Transverse colon (tissue), 4 donors: ENCODE data around the gene NOTCH1. TPM values are rescaled to one million over a fixed set of nuclear protein-coding genes. Genes with fewer than 3 reads are reported as not detected.

Experiments
- DNase-seq: peaks from one replicate; pipeline ENCODE4 v3.0.0-alpha.2; 2019
- H3K27ac ChIP-seq, 4 donors: fragments of 200-600 bp; sonication (generic); 2 replicates each; pipeline ENCODE4 v1.5.1; 2016 to 2018; ENCODE audit warnings: inconsistent platforms in 4 of 4
- H3K27me3 ChIP-seq: fragments of 200-600 bp; sonication (generic); 2 replicates; pipeline ENCODE4 v1.5.1; 2017; ENCODE audit warnings: inconsistent platforms
- H3K36me3 ChIP-seq, 4 donors: fragments of 200-600 bp; sonication (generic); 2 replicates each; pipeline ENCODE4 v1.5.1; 2017 to 2019; ENCODE audit warnings: inconsistent platforms in 4 of 4
- H3K4me1 ChIP-seq, 4 donors: fragments of 200-600 bp; sonication (generic); 2 replicates each; pipeline ENCODE4 v1.5.1; 2017 to 2020; ENCODE audit warnings: inconsistent platforms in 4 of 4
- H3K4me3 ChIP-seq, 4 donors: fragments of 200-600 bp; sonication (generic); 1 replicate in 1 of 4; 2 replicates in 3 of 4; pipeline versions ENCODE4 v1.5.1 to v1.6.1; 2017 to 2019; ENCODE audit warnings: inconsistent platforms in 4 of 4
- H3K9me3 ChIP-seq, 2 donors: fragments of 200-600 bp; sonication (generic); 2 replicates each; pipeline ENCODE4 v1.5.1; 2017 to 2019; ENCODE audit warnings: inconsistent platforms in 2 of 2
- EP300 ChIP-seq: sonication (generic); formaldehyde crosslinking; IDR thresholded peaks from one replicate; pipeline ENCODE4 v1.6.1; 2017; ENCODE audit warnings: antibody characterized with exemption, low read depth
- POLR2A ChIP-seq: fragments of 450-650 bp; IDR thresholded peaks from one replicate; pipeline ENCODE4 v1.6.1; 2016; ENCODE audit warnings: antibody characterized with exemption, mild to moderate bottlenecking, moderate library complexity
- POLR2AphosphoS5 ChIP-seq, 3 donors: sonication (generic); formaldehyde crosslinking; IDR thresholded peaks; one replicate each; pipeline ENCODE4 v1.6.1; 2016; ENCODE audit warnings: antibody characterized with exemption in 3 of 3
- WGBS, 2 donors: methylation state at CpG; one replicate each; pipeline ENCODE4 v1.1.5; 2018; ENCODE audit warnings: low coverage in 1 of 2; 5-methylcytosine and 5-hydroxymethylcytosine counted together
- in situ Hi-C, 4 donors: fragments of 200-750 bp; cut with MboI; loops; one replicate each; pipeline versions ENCODE4 v1.15.0 to v1.15.1; 2017; ENCODE audit warnings: low sequenced_read_pairs in 3 of 4, low pct_ligation_motif_present in 1 of 4, low pct_unique_long_range_greater_than_20kb in 1 of 4
- intact Hi-C: fragments of 100-400 bp; cut with DNase I; formaldehyde crosslinking; loops from one replicate; pipeline ENCODE4 v1.15.1; 2023; ENCODE audit warnings: low total_unique reads
- total RNA-seq, 4 donors: library from RNA; depleted of rRNA; stranded (reverse); fragments of >200 nt; gene quantifications; one replicate each; pipeline ENCODE4 v1.1.0, GENCODE V29; 2016
- TF ChIP-seq, protein P1 (sequence below), 5 experiments: fragments of 200-600 bp in 3 of 5; fragments of 450-650 bp in 2 of 5; sonication (generic) in 3 of 5; IDR thresholded peaks; 1 replicate in 2 of 5; 2 replicates in 3 of 5; pipeline ENCODE4 v1.5.1; 2016 to 2017; ENCODE audit warnings: antibody characterized with exemption in 5 of 5, inconsistent platforms in 3 of 5, mild to moderate bottlenecking in 2 of 5, moderate library complexity in 1 of 5

NOTCH1 gene
- total RNA-seq, 4 donors from 2014 or later: 48.2 to 154 (median 98.2) TPM

DNA sequence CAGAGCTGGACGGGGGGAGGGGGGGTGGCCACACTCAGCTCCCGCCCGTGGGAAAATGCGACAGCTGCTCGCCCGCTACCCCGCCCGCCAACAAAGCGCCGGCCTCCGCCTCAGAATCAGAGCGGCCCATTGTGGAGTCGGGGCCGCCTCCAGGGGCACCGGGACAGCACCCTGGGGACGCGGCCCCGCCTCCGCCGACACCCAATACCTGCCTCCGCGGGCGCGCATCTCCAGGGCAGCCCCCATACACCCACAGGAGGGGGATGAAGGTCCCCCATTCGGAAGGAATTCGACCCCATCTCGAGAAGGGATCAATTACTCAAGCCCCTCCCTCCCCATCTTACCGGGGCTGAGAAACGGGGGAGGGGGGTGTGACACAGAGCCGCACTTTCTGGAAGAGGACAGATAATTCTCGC, 1.3 kb downstream of the NOTCH1 start:
- Histone ChIP-seq H3K27me3 (no peaks in the 10 kb centered on the region), H3K9me3 (no peaks in the 10 kb centered on the region), H3K4me1 (peaks cover 59 to 76% (median 66%) of the 10 kb centered on the region in 4 donors), H3K36me3 (no peaks in the 10 kb centered on the region), H3K27ac (peak overlapping the region; percentile 93 to 99 (median 98)), H3K4me3 (peak overlapping the region; percentile 88 to 97 (median 90))
- in situ Hi-C loops (no loop called here), intact Hi-C loops (no loop called here)
- TF ChIP-seq POLR2AphosphoS5 (IDR thresholded peaks at IDR 0.05) (peak; percentile 33 to 60 (median 49)), POLR2A (peak; percentile 10), EP300 (no peak)
- TF ChIP-seq, protein P1, sequence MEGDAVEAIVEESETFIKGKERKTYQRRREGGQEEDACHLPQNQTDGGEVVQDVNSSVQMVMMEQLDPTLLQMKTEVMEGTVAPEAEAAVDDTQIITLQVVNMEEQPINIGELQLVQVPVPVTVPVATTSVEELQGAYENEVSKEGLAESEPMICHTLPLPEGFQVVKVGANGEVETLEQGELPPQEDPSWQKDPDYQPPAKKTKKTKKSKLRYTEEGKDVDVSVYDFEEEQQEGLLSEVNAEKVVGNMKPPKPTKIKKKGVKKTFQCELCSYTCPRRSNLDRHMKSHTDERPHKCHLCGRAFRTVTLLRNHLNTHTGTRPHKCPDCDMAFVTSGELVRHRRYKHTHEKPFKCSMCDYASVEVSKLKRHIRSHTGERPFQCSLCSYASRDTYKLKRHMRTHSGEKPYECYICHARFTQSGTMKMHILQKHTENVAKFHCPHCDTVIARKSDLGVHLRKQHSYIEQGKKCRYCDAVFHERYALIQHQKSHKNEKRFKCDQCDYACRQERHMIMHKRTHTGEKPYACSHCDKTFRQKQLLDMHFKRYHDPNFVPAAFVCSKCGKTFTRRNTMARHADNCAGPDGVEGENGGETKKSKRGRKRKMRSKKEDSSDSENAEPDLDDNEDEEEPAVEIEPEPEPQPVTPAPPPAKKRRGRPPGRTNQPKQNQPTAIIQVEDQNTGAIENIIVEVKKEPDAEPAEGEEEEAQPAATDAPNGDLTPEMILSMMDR (IDR thresholded peaks at IDR 0.05): no peak
- DNase-seq: peak; percentile 81
- WGBS, 2 donors: 1% methylated on average over 12 of the region's 31 CpGs; no CpG with 5 or more reads in 1 of the 2 donors

GRCh38 chr9:136543830-136544547, 1.9 kb downstream of the NOTCH1 start:
- in situ Hi-C loops: no loop called here
- H3K27ac ChIP-seq: peak overlapping the region; percentile 93 to 99 (median 98)
- TF ChIP-seq, protein P1 (IDR thresholded peaks at IDR 0.05): no peak
- peak; percentile 52 for TF ChIP-seq POLR2A
- TF ChIP-seq POLR2AphosphoS5 (IDR thresholded peaks at IDR 0.05): peak; percentile 58 to 74 (median 62)
- H3K36me3 ChIP-seq: no peaks in the 10 kb centered on the region
- H3K27me3 ChIP-seq: no peaks in the 10 kb centered on the region
- no peaks in the 10 kb centered on the region for H3K9me3 ChIP-seq
- peak; percentile 86 for DNase-seq
- 20 to 40% methylated on average over 1 to 25 of the region's 31 CpGs for WGBS, 2 donors
- H3K4me1 ChIP-seq: peaks cover 65 to 76% (median 72%) of the 10 kb centered on the region in 4 donors
- peak overlapping the region; percentile 88 to 97 (median 90) for H3K4me3 ChIP-seq
- intact Hi-C loops: no loop called here

DNA sequence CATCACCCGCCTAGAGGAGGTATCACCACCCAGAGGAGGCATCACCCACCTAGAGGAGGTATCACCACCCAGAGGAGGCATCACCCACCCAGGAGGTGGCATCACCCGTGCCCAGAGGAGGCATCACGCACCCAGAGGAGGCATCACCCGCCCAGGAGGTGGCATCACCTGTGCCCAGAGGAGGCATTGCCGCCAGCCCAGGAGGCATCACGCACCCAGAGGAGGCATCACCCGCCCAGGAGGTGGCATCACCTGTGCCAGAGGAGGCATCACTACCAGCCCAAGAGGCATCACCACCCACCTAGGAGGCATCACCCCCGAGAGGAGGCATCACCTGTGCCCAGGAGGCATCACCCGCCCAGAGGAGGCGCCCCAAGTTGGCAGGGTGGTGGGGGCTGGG, 2.6 kb downstream of the NOTCH1 start:
- H3K27me3 ChIP-seq: no peaks in the 10 kb centered on the region
- no peaks in the 10 kb centered on the region for H3K9me3 ChIP-seq
- 42% methylated on average over 5 of the region's 10 CpGs; no CpG with 5 or more reads in 1 of the 2 donors for WGBS, 2 donors
- in situ Hi-C loops: no loop called here
- intact Hi-C loops: no loop called here
- peaks cover 72 to 82% (median 78%) of the 10 kb centered on the region in 4 donors for H3K4me1 ChIP-seq
- H3K27ac ChIP-seq: peak overlapping the region; percentile 93 to 99 (median 98)
- DNase-seq: no peak
- no peaks in the 10 kb centered on the region for H3K36me3 ChIP-seq
- H3K4me3 ChIP-seq: peak overlapping the region in 2 of 4 donors; percentile 90 to 91
- no peak for TF ChIP-seq POLR2AphosphoS5 (IDR thresholded peaks at IDR 0.05)
- no peak for TF ChIP-seq EP300
- TF ChIP-seq POLR2A: no peak
- TF ChIP-seq, protein P1 (IDR thresholded peaks at IDR 0.05): no peak

- peaks cover 69 to 85% (median 80%) of the 10 kb centered on the region in 4 donors for H3K4me1 ChIP-seq
- WGBS, 2 donors: 50 to 60% methylated on average over 3 to 28 of the region's 28 CpGs
- no peak for DNase-seq
- peak overlapping the region; percentile 93 to 99 (median 98) for H3K27ac ChIP-seq
- no peaks in the 10 kb centered on the region for H3K9me3 ChIP-seq
- H3K27me3 ChIP-seq: no peaks in the 10 kb centered on the region
- TF ChIP-seq POLR2A (no peak), EP300 (no peak)
- TF ChIP-seq, protein P1 (IDR thresholded peaks at IDR 0.05): no peak
- no peaks in the 10 kb centered on the region for H3K36me3 ChIP-seq
- intact Hi-C loops (no loop called here), in situ Hi-C loops (no loop called here)
- H3K4me3 ChIP-seq: no peak overlapping the region
Observed at GRCh38 chr9:136542241-136543040, 3.4 kb downstream of the NOTCH1 start.
